Endodermal cell (in vitro differentiated cells): Measurements from ENCODE around the gene GPSM1. TPM values are rescaled to one million over a fixed set of nuclear protein-coding genes. Genes with fewer than 3 reads are reported as not detected.

Source experiments
- DNase-seq: peaks from one replicate; pipeline ENCODE4 v3.0.0-alpha.2; 2017
- H3K27ac ChIP-seq: 2 replicates; pipeline ENCODE4 v1.5.1; 2013; ENCODE audit warnings: mild to moderate bottlenecking, low read depth, low read length, moderate library complexity
- H3K27me3 ChIP-seq: 2 replicates; pipeline ENCODE4 v1.6.1; 2013; ENCODE audit warnings: mild to moderate bottlenecking, low read length, moderate library complexity; ENCODE audit not compliant: insufficient read depth, control insufficient read depth, poor library complexity, severe bottlenecking
- H3K36me3 ChIP-seq: 2 replicates; pipeline ENCODE4 v1.7.0; 2013; ENCODE audit warnings: mild to moderate bottlenecking, low read length, moderate library complexity; ENCODE audit not compliant: control insufficient read depth, insufficient read depth
- H3K4me1 ChIP-seq: one replicate; pipeline ENCODE4 v1.7.0; 2013; ENCODE audit warnings: low read length; ENCODE audit not compliant: control insufficient read depth, insufficient read depth
- H3K4me3 ChIP-seq: 2 replicates; pipeline ENCODE4 v1.5.1; 2013; ENCODE audit warnings: mild to moderate bottlenecking, low read length, moderate library complexity
- H3K9ac ChIP-seq: 2 replicates; pipeline ENCODE4 v1.6.1; 2013; ENCODE audit warnings: mild to moderate bottlenecking, low read length, moderate library complexity; ENCODE audit not compliant: poor library complexity, severe bottlenecking; ENCODE audit errors: extremely low read depth
- H3K9me3 ChIP-seq: 2 replicates; pipeline ENCODE4 v1.6.1; 2013; ENCODE audit warnings: mild to moderate bottlenecking, low read length, moderate library complexity; ENCODE audit not compliant: control insufficient read depth
- H3K27ac Mint-ChIP-seq: 2 replicates; pipeline ENCODE4 v1.8.0; 2020; ENCODE audit warnings: mixed read lengths
- H3K27me3 Mint-ChIP-seq: 2 replicates; pipeline ENCODE4 v1.8.0; 2021; ENCODE audit warnings: mild to moderate bottlenecking, mixed read lengths; ENCODE audit not compliant: insufficient read depth
- H3K36me3 Mint-ChIP-seq: 2 replicates; pipeline ENCODE4 v1.8.0; 2020; ENCODE audit warnings: low read depth, mixed read lengths
- H3K4me1 Mint-ChIP-seq: 2 replicates; pipeline ENCODE4 v1.8.0; 2020; ENCODE audit warnings: mixed read lengths
- H3K4me3 Mint-ChIP-seq: 2 replicates; pipeline ENCODE4 v1.8.0; 2020; ENCODE audit warnings: mild to moderate bottlenecking, moderate library complexity, mixed read lengths
- H3K9me3 Mint-ChIP-seq: 2 replicates; pipeline ENCODE4 v1.8.0; 2020; ENCODE audit warnings: mild to moderate bottlenecking, mixed read lengths
- WGBS, 2 experiments: methylation state at CpG; one replicate each; pipeline versions ENCODE4 v1.1.5 to v1.1.7; 2013; ENCODE audit warnings: missing lambda C conversion rate in 2 of 2, mixed read lengths in 1 of 2; ENCODE audit not compliant: insufficient coverage in 1 of 2, insufficient read length in 1 of 2; 5-methylcytosine and 5-hydroxymethylcytosine counted together
- total RNA-seq, 2 donors: library from RNA; stranded (reverse); fragmentation: NEBNext Ultra II Directional in 1 of 2; extraction: Animal tissue kit (Norgen Biotek cat#: 25700) in 1 of 2; gene quantifications; 2 replicates in 1 of 2; 3 replicates in 1 of 2; pipeline ENCODE4 v1.2.1, GENCODE V29; 2021
- TF ChIP-seq, protein P1 (sequence below): fragments of 200-600 bp; sonication (generic); conservative IDR thresholded peaks from 2 replicates; pipeline ENCODE4 v1.5.0; 2021; ENCODE audit warnings: antibody characterized with exemption, mild to moderate bottlenecking

Gene GPSM1
- total RNA-seq, 2 donors from 2014 or later: 37.2 to 38.6 TPM

DNA sequence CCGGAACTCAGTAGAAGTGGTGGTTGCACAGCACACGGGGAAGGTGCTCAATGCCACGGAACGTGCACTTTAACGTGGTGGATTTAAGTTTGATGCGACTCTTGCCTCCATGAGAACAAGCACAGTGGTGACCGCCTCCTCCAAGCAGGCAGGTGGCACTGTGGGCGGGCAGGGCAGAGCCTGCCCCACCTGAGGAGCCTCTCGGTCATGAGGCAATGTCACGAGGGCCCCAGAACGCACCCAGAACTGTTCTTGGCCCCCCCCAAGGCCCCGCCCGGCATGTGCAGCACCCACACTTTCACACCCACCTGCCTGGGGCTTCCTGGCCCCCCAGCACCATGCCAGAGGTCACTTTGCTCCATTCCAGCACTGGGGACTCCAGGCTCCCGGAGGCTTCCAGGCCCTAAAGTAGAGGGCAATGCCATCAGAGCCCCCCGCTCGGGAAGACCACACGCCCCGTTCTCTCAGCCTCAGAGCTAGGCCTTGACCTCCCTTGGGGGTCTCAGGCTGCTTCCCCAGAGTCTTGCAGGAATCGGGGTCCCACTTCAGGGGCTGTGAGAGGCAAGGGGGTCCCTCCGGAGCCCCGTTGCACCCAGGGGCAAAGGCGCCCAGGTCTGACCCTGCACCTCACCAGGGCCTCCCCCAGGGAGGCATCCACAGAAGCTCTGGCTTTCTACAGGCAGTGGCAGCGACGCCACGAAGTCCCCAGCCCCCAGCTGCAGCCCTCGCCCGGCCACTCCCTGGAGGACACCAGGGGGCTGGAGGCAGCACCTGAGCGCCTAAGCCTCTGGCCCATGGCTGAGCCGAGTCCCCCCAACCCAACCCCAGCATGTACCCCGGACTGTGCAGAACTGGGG, 37.5 kb upstream of the GPSM1 start:
- Histone ChIP-seq H3K36me3 (no peaks in the 10 kb centered on the region), H3K4me3 (no peak overlapping the region), H3K27me3 (no peaks in the 10 kb centered on the region), H3K27ac (no peak overlapping the region), H3K9me3 (peaks cover 4% of the 10 kb centered on the region), H3K9ac (no peak overlapping the region), H3K4me1 (no peaks in the 10 kb centered on the region)
- Mint-ChIP-seq H3K27ac (no peak overlapping the region), H3K27me3 (no peaks in the 10 kb centered on the region), H3K9me3 (no peaks in the 10 kb centered on the region), H3K36me3 (no peaks in the 10 kb centered on the region), H3K4me1 (no peaks in the 10 kb centered on the region), H3K4me3 (no peak overlapping the region)
- DNase-seq: peak; percentile 56
- WGBS, 2 experiments: 92 to 96% methylated on average over 17 to 30 of the region's 30 CpGs
- TF ChIP-seq, protein P1, sequence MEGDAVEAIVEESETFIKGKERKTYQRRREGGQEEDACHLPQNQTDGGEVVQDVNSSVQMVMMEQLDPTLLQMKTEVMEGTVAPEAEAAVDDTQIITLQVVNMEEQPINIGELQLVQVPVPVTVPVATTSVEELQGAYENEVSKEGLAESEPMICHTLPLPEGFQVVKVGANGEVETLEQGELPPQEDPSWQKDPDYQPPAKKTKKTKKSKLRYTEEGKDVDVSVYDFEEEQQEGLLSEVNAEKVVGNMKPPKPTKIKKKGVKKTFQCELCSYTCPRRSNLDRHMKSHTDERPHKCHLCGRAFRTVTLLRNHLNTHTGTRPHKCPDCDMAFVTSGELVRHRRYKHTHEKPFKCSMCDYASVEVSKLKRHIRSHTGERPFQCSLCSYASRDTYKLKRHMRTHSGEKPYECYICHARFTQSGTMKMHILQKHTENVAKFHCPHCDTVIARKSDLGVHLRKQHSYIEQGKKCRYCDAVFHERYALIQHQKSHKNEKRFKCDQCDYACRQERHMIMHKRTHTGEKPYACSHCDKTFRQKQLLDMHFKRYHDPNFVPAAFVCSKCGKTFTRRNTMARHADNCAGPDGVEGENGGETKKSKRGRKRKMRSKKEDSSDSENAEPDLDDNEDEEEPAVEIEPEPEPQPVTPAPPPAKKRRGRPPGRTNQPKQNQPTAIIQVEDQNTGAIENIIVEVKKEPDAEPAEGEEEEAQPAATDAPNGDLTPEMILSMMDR: no peak

GRCh38 chr9:136290508-136291000, 36.8 kb upstream of the GPSM1 start:
- H3K9me3 Mint-ChIP-seq: no peaks in the 10 kb centered on the region
- H3K27ac Mint-ChIP-seq: no peak overlapping the region
- no peak overlapping the region for H3K9ac ChIP-seq
- no peaks in the 10 kb centered on the region for H3K4me1 ChIP-seq
- H3K9me3 ChIP-seq: peaks cover 4% of the 10 kb centered on the region
- H3K4me3 Mint-ChIP-seq: no peak overlapping the region
- DNase-seq: no peak
- H3K27me3 ChIP-seq: no peaks in the 10 kb centered on the region
- no peaks in the 10 kb centered on the region for H3K36me3 Mint-ChIP-seq
- no peak overlapping the region for H3K4me3 ChIP-seq
- no peaks in the 10 kb centered on the region for H3K36me3 ChIP-seq
- H3K27me3 Mint-ChIP-seq: no peaks in the 10 kb centered on the region
- 91 to 94% methylated on average over 26 to 31 of the region's 31 CpGs for WGBS, 2 experiments
- H3K4me1 Mint-ChIP-seq: no peaks in the 10 kb centered on the region
- TF ChIP-seq, protein P1: no peak
- no peak overlapping the region for H3K27ac ChIP-seq

- peaks cover 4% of the 10 kb centered on the region for H3K9me3 ChIP-seq
- H3K9ac ChIP-seq: no peak overlapping the region
- Mint-ChIP-seq H3K36me3 (no peaks in the 10 kb centered on the region), H3K9me3 (no peaks in the 10 kb centered on the region), H3K27me3 (no peaks in the 10 kb centered on the region), H3K4me1 (no peaks in the 10 kb centered on the region), H3K27ac (peak overlapping the region; percentile 55), H3K4me3 (no peak overlapping the region)
- 90 to 92% methylated on average over 19 to 22 of the region's 22 CpGs for WGBS, 2 experiments
- no peak overlapping the region for H3K4me3 ChIP-seq
- no peaks in the 10 kb centered on the region for H3K4me1 ChIP-seq
- no peak overlapping the region for H3K27ac ChIP-seq
- TF ChIP-seq, protein P1: no peak
- H3K36me3 ChIP-seq: no peaks in the 10 kb centered on the region
- no peak for DNase-seq
- H3K27me3 ChIP-seq: no peaks in the 10 kb centered on the region
Measured at GRCh38 chr9:136291306-136292025, 35.9 kb upstream of the GPSM1 start.
